Endodermal cell (in vitro differentiated cells): ENCODE results near the gene KCNN2. TPM values are rescaled to one million over a fixed set of nuclear protein-coding genes. Genes with fewer than 3 reads are reported as not detected.
A peak's percentile ranks its signal among the peaks of the same experiment; 100 is the strongest.

Experiments
- DNase-seq: peaks from one replicate; pipeline ENCODE4 v3.0.0-alpha.2; 2017
- H3K27ac ChIP-seq: 2 replicates; pipeline ENCODE4 v1.5.1; 2013; ENCODE audit warnings: mild to moderate bottlenecking, low read depth, low read length, moderate library complexity
- H3K27me3 ChIP-seq: 2 replicates; pipeline ENCODE4 v1.6.1; 2013; ENCODE audit warnings: mild to moderate bottlenecking, low read length, moderate library complexity; ENCODE audit not compliant: insufficient read depth, control insufficient read depth, poor library complexity, severe bottlenecking
- H3K36me3 ChIP-seq: 2 replicates; pipeline ENCODE4 v1.7.0; 2013; ENCODE audit warnings: mild to moderate bottlenecking, low read length, moderate library complexity; ENCODE audit not compliant: control insufficient read depth, insufficient read depth
- H3K4me1 ChIP-seq: one replicate; pipeline ENCODE4 v1.7.0; 2013; ENCODE audit warnings: low read length; ENCODE audit not compliant: control insufficient read depth, insufficient read depth
- H3K4me3 ChIP-seq: 2 replicates; pipeline ENCODE4 v1.5.1; 2013; ENCODE audit warnings: mild to moderate bottlenecking, low read length, moderate library complexity
- H3K9ac ChIP-seq: 2 replicates; pipeline ENCODE4 v1.6.1; 2013; ENCODE audit warnings: mild to moderate bottlenecking, low read length, moderate library complexity; ENCODE audit not compliant: poor library complexity, severe bottlenecking; ENCODE audit errors: extremely low read depth
- H3K9me3 ChIP-seq: 2 replicates; pipeline ENCODE4 v1.6.1; 2013; ENCODE audit warnings: mild to moderate bottlenecking, low read length, moderate library complexity; ENCODE audit not compliant: control insufficient read depth
- H3K27ac Mint-ChIP-seq: 2 replicates; pipeline ENCODE4 v1.8.0; 2020; ENCODE audit warnings: mixed read lengths
- H3K27me3 Mint-ChIP-seq: 2 replicates; pipeline ENCODE4 v1.8.0; 2021; ENCODE audit warnings: mild to moderate bottlenecking, mixed read lengths; ENCODE audit not compliant: insufficient read depth
- H3K36me3 Mint-ChIP-seq: 2 replicates; pipeline ENCODE4 v1.8.0; 2020; ENCODE audit warnings: low read depth, mixed read lengths
- H3K4me1 Mint-ChIP-seq: 2 replicates; pipeline ENCODE4 v1.8.0; 2020; ENCODE audit warnings: mixed read lengths
- H3K4me3 Mint-ChIP-seq: 2 replicates; pipeline ENCODE4 v1.8.0; 2020; ENCODE audit warnings: mild to moderate bottlenecking, moderate library complexity, mixed read lengths
- H3K9me3 Mint-ChIP-seq: 2 replicates; pipeline ENCODE4 v1.8.0; 2020; ENCODE audit warnings: mild to moderate bottlenecking, mixed read lengths
- CTCF ChIP-seq: fragments of 200-600 bp; sonication (generic); conservative IDR thresholded peaks from 2 replicates; pipeline ENCODE4 v1.5.0; 2021; ENCODE audit warnings: antibody characterized with exemption, mild to moderate bottlenecking
- WGBS, 2 experiments: methylation state at CpG; one replicate each; pipeline versions ENCODE4 v1.1.5 to v1.1.7; 2013; ENCODE audit warnings: missing lambda C conversion rate in 2 of 2, mixed read lengths in 1 of 2; ENCODE audit not compliant: insufficient coverage in 1 of 2, insufficient read length in 1 of 2; 5-methylcytosine and 5-hydroxymethylcytosine counted together
- total RNA-seq, 2 donors: library from RNA; stranded (reverse); fragmentation: NEBNext Ultra II Directional in 1 of 2; extraction: Animal tissue kit (Norgen Biotek cat#: 25700) in 1 of 2; gene quantifications; 2 replicates in 1 of 2; 3 replicates in 1 of 2; pipeline ENCODE4 v1.2.1, GENCODE V29; 2021

Gene KCNN2
- total RNA-seq, 2 donors from 2014 or later: 3.0 to 4.7 TPM

- no peaks in the 10 kb centered on the region for H3K9me3 Mint-ChIP-seq
- no peaks in the 10 kb centered on the region for H3K9me3 ChIP-seq
- H3K4me3 ChIP-seq: no peak overlapping the region
- no peaks in the 10 kb centered on the region for H3K27me3 Mint-ChIP-seq
- TF ChIP-seq CTCF: no peak
- H3K27me3 ChIP-seq: no peaks in the 10 kb centered on the region
- no peaks in the 10 kb centered on the region for H3K4me1 ChIP-seq
- H3K36me3 Mint-ChIP-seq: no peaks in the 10 kb centered on the region
- WGBS, 2 experiments: 91 to 98% methylated on average over 5 to 6 of the region's 6 CpGs
- H3K9ac ChIP-seq: no peak overlapping the region
- no peak overlapping the region for H3K27ac Mint-ChIP-seq
- no peak for DNase-seq
- no peak overlapping the region for H3K27ac ChIP-seq
- no peak overlapping the region for H3K4me3 Mint-ChIP-seq
- H3K36me3 ChIP-seq: no peaks in the 10 kb centered on the region
- peaks cover 19% of the 10 kb centered on the region for H3K4me1 Mint-ChIP-seq
These were observed 16.1 kb downstream of the KCNN2 start for GRCh38 chr5:114377946-114378345.

DNA sequence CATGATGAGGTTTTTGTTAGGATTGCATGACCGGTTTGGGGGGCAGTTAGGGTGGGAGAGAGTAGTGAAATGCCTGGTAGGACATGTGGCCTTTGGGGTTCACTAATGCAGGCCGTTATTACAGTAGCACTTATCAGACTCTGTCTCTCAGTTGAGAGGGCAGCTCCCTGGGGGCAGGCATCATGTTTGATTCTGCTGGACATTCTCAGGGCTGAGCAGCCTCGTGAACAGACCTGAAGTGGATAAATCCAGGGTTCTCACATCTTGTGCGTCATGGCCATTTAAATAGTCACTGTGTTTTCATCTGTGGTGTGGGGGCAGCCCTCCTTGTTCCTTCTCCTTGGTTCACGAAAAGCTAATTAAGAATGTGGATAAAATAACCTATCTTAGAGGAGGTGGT is 18.9 kb downstream of the KCNN2 start:
- Mint-ChIP-seq H3K4me1 (peaks cover 13% of the 10 kb centered on the region), H3K27me3 (no peaks in the 10 kb centered on the region)

GRCh38 chr5:114387433-114387832 is 25.6 kb downstream of the KCNN2 start:
- Histone ChIP-seq H3K27me3 (no peaks in the 10 kb centered on the region), H3K9me3 (no peaks in the 10 kb centered on the region), H3K27ac (peak overlapping the region; percentile 83), H3K9ac (no peak overlapping the region), H3K4me1 (no peaks in the 10 kb centered on the region), H3K36me3 (no peaks in the 10 kb centered on the region), H3K4me3 (no peak overlapping the region)
- no peaks in the 10 kb centered on the region for H3K27me3 Mint-ChIP-seq
- no peak for TF ChIP-seq CTCF
- WGBS, 2 experiments: 67 to 86% methylated on average over 1 of the region's 1 CpG
- no peak for DNase-seq
- H3K4me3 Mint-ChIP-seq: no peak overlapping the region
- no peaks in the 10 kb centered on the region for H3K36me3 Mint-ChIP-seq
- H3K9me3 Mint-ChIP-seq: no peaks in the 10 kb centered on the region
- peaks cover 5% of the 10 kb centered on the region for H3K4me1 Mint-ChIP-seq
- no peak overlapping the region for H3K27ac Mint-ChIP-seq

More for the DNA sequence above, 18.9 kb downstream of the KCNN2 start:
- H3K4me1 ChIP-seq: no peaks in the 10 kb centered on the region
- no peak overlapping the region for H3K4me3 ChIP-seq
- no peak for TF ChIP-seq CTCF
- no peak overlapping the region for H3K9ac ChIP-seq
- Mint-ChIP-seq H3K36me3 (no peaks in the 10 kb centered on the region), H3K4me3 (no peak overlapping the region), H3K27ac (no peak overlapping the region), H3K9me3 (no peaks in the 10 kb centered on the region)
- no peaks in the 10 kb centered on the region for H3K9me3 ChIP-seq
- WGBS, 2 experiments: 82 to 100% methylated on average over 1 to 4 of the region's 5 CpGs
- no peaks in the 10 kb centered on the region for H3K36me3 ChIP-seq
- H3K27ac ChIP-seq: no peak overlapping the region
- no peaks in the 10 kb centered on the region for H3K27me3 ChIP-seq
- no peak for DNase-seq
